Activated CD4-positive, alpha-beta T cell treated with anti-CD3 and anti-CD28 coated beads, Interleukin-2, amount 50 U/mL, for 24 hours (primary cell): Measurements from ENCODE around the gene MED25.

ENCODE experiments used
- DNase-seq, 2 donors: peaks; one replicate each; pipeline ENCODE4 v3.0.0-alpha.2; 2020; ENCODE audit warnings: low read depth in 1 of 2, low spot score in 1 of 2

MED25 gene

GRCh38 chr19:49843265-49843664 lies 25.2 kb downstream of the MED25 start:
- DNase-seq, result no peak

- no peak for DNase-seq
Observed at GRCh38 chr19:49844138-49845095, 26.3 kb downstream of the MED25 start.

GRCh38 chr19:49845414-49845813 lies 27.3 kb downstream of the MED25 start:
- DNase-seq, result no peak

GRCh38 chr19:49846408-49846807 lies 28.3 kb downstream of the MED25 start:
- DNase-seq, result no peak

- no peak for DNase-seq
Observed at GRCh38 chr19:49847731-49848696, 29.9 kb downstream of the MED25 start.

- no peak for DNase-seq
Observed at GRCh38 chr19:49848938-49849337, 30.8 kb downstream of the MED25 start.

GRCh38 chr19:49849433-49850220 lies 31.5 kb downstream of the MED25 start:
- DNase-seq, result no peak

GRCh38 chr19:49850221-49850486 lies 32.1 kb downstream of the MED25 start:
- no peak for DNase-seq

- DNase-seq, result peak; percentile 82 to 84
Observed at GRCh38 chr19:49850487-49851342, 32.6 kb downstream of the MED25 start, which contains the start of gene PTOV1. Gene PTOV1 (plus strand): TSS chr19:49851159.

GRCh38 chr19:49851456-49852259 lies 33.6 kb downstream of the MED25 start:
- no peak for DNase-seq

GRCh38 chr19:49852631-49853126 lies 34.6 kb downstream of the MED25 start:
- no peak for DNase-seq

GRCh38 chr19:49853852-49854377 lies 35.8 kb downstream of the MED25 start:
- no peak for DNase-seq

GRCh38 chr19:49854378-49855263 lies 36.5 kb downstream of the MED25 start:
- DNase-seq, result no peak

GRCh38 chr19:49855277-49855675 lies 37.2 kb downstream of the MED25 start:
- no peak for DNase-seq

- DNase-seq, result no peak
Observed at GRCh38 chr19:49855676-49856573, 37.8 kb downstream of the MED25 start.

- DNase-seq, result no peak
Observed at GRCh38 chr19:49856574-49857021, 38.5 kb downstream of the MED25 start.
